SU-DHL-6 (cell line): ENCODE results near the gene ZBTB44.

ENCODE experiments used
- H2AFZ ChIP-seq: fragments of 200-600 bp; sonication (generic); 2 replicates; pipeline ENCODE4 v1.6.1; 2014; ENCODE audit warnings: low read depth, mild to moderate bottlenecking, moderate library complexity, mixed read lengths, antibody characterized with exemption, low read length; ENCODE audit not compliant: severe bottlenecking
- H3F3A ChIP-seq: fragments of 200-600 bp; shearing (Covaris generic); 2 replicates; pipeline ENCODE4 v1.6.0; 2016; ENCODE audit warnings: antibody characterized with exemption, mild to moderate bottlenecking; ENCODE audit not compliant: insufficient read depth
- H3K27ac ChIP-seq: fragments of 200-600 bp; sonication (generic); 2 replicates; pipeline ENCODE4 v1.5.1; 2016; ENCODE audit warnings: low read depth, mild to moderate bottlenecking, low read length, moderate library complexity, mixed read lengths
- H3K27me3 ChIP-seq: fragments of 200-600 bp; sonication (generic), shearing (Covaris generic); 2 replicates; pipeline ENCODE4 v1.6.0; 2014; ENCODE audit warnings: mild to moderate bottlenecking, low read length
- H3K36me3 ChIP-seq: fragments of 200-600 bp; sonication (generic); 2 replicates; pipeline ENCODE4 v1.6.1; 2014; ENCODE audit warnings: mild to moderate bottlenecking, low read length, mixed read lengths
- H3K4me2 ChIP-seq: fragments of 300-600, 200-600 bp; shearing (Covaris generic), sonication (generic); 2 replicates; pipeline ENCODE4 v1.6.0; 2014; ENCODE audit warnings: low read length, low read depth, mild to moderate bottlenecking; ENCODE audit not compliant: poor library complexity, severe bottlenecking
- H3K4me3 ChIP-seq: fragments of 200-600 bp; sonication (generic); 2 replicates; pipeline ENCODE4 v1.5.1; 2014; ENCODE audit warnings: antibody characterized with exemption, low read length, mild to moderate bottlenecking, mixed read lengths; ENCODE audit not compliant: insufficient read depth, poor library complexity, severe bottlenecking
- H3K79me2 ChIP-seq: fragments of 200-600 bp; sonication (generic); 2 replicates; pipeline ENCODE4 v1.6.1; 2014; ENCODE audit warnings: mild to moderate bottlenecking, low read length, moderate library complexity; ENCODE audit not compliant: insufficient read depth
- H3K9ac ChIP-seq: fragments of 200-600 bp; sonication (generic); 2 replicates; pipeline ENCODE4 v1.7.0; 2014; ENCODE audit warnings: mild to moderate bottlenecking, low read length
- H3K9me2 ChIP-seq: fragments of 200-600 bp; sonication (generic); replicated peaks from 2 replicates; pipeline ENCODE4 v1.6.1; 2014; ENCODE audit warnings: low read length; ENCODE audit not compliant: insufficient read depth
- H3K9me3 ChIP-seq: fragments of 200-600 bp; sonication (generic); 2 replicates; pipeline ENCODE4 v1.6.1; 2014; ENCODE audit warnings: low read length, mixed read lengths; ENCODE audit not compliant: insufficient read depth
- H4K20me1 ChIP-seq: fragments of 200-600 bp; sonication (generic); 2 replicates; pipeline ENCODE4 v1.6.1; 2014; ENCODE audit warnings: low read depth, mild to moderate bottlenecking, antibody characterized with exemption, low read length, moderate library complexity, mixed read lengths
- CTCF ChIP-seq: fragments of 200-600 bp; sonication (generic); IDR thresholded peaks from one replicate; pipeline ENCODE4 v1.5.1; 2017; ENCODE audit warnings: antibody characterized with exemption, mild to moderate bottlenecking, low read length, moderate library complexity; ENCODE audit not compliant: insufficient read depth, poor library complexity, severe bottlenecking
- EZH2phosphoT487 ChIP-seq: fragments of 200-600 bp; sonication (generic), shearing (Covaris generic); conservative IDR thresholded peaks from 2 replicates; pipeline ENCODE4 v1.6.1; 2018; ENCODE audit warnings: mild to moderate bottlenecking, antibody characterized with exemption, low read length, moderate library complexity, mixed read lengths

ZBTB44 gene

GRCh38 chr11:130263351-130263750 is 51.4 kb downstream of the ZBTB44 start:
- no peaks in the 10 kb centered on the region for H4K20me1 ChIP-seq
- H3K79me2 ChIP-seq = no peaks in the 10 kb centered on the region

GRCh38 chr11:130262424-130262823 is 52.3 kb downstream of the ZBTB44 start:
- no peaks in the 10 kb centered on the region for H3K9me3 ChIP-seq
- H3K4me2 ChIP-seq = no peak overlapping the region
- no peak overlapping the region for H3K4me3 ChIP-seq
- H3K9me2 ChIP-seq = no peaks in the 10 kb centered on the region
- no peak overlapping the region for H3K27ac ChIP-seq
- H3K9ac ChIP-seq = no peak overlapping the region
- H3K79me2 ChIP-seq = no peaks in the 10 kb centered on the region
- H2AFZ ChIP-seq = no peak overlapping the region
- TF ChIP-seq EZH2phosphoT487 = no peak
- TF ChIP-seq CTCF = no peak
- H3K27me3 ChIP-seq = no peaks in the 10 kb centered on the region
- no peaks in the 10 kb centered on the region for H3F3A ChIP-seq
- no peaks in the 10 kb centered on the region for H4K20me1 ChIP-seq
- no peaks in the 10 kb centered on the region for H3K36me3 ChIP-seq

More at GRCh38 chr11:130263351-130263750, 51.4 kb downstream of the ZBTB44 start:
- H3K4me2 ChIP-seq = no peak overlapping the region
- no peaks in the 10 kb centered on the region for H3K9me3 ChIP-seq
- H3K36me3 ChIP-seq = no peaks in the 10 kb centered on the region
- H3K9ac ChIP-seq = no peak overlapping the region
- H2AFZ ChIP-seq = no peak overlapping the region
- no peak overlapping the region for H3K27ac ChIP-seq
- no peak overlapping the region for H3K4me3 ChIP-seq
- H3F3A ChIP-seq = no peaks in the 10 kb centered on the region
- TF ChIP-seq CTCF (no peak), EZH2phosphoT487 (no peak)
- H3K9me2 ChIP-seq = no peaks in the 10 kb centered on the region
- H3K27me3 ChIP-seq = no peaks in the 10 kb centered on the region

- no peaks in the 10 kb centered on the region for H3K9me2 ChIP-seq
- no peak overlapping the region for H2AFZ ChIP-seq
- no peak overlapping the region for H3K27ac ChIP-seq
- no peaks in the 10 kb centered on the region for H3F3A ChIP-seq
- no peaks in the 10 kb centered on the region for H3K79me2 ChIP-seq
- no peak for TF ChIP-seq EZH2phosphoT487
- no peak for TF ChIP-seq CTCF
- no peaks in the 10 kb centered on the region for H3K36me3 ChIP-seq
- H3K4me3 ChIP-seq = no peak overlapping the region
- no peak overlapping the region for H3K9ac ChIP-seq
- no peaks in the 10 kb centered on the region for H3K27me3 ChIP-seq
- no peak overlapping the region for H3K4me2 ChIP-seq
- H4K20me1 ChIP-seq = no peaks in the 10 kb centered on the region
- no peaks in the 10 kb centered on the region for H3K9me3 ChIP-seq
Measured at GRCh38 chr11:130261571-130261970, 53.1 kb downstream of the ZBTB44 start.

- H2AFZ ChIP-seq = no peak overlapping the region
- H3K4me2 ChIP-seq = no peak overlapping the region
- TF ChIP-seq CTCF (no peak), EZH2phosphoT487 (no peak)
- no peaks in the 10 kb centered on the region for H3K79me2 ChIP-seq
- no peak overlapping the region for H3K4me3 ChIP-seq
- no peak overlapping the region for H3K9ac ChIP-seq
- H3K9me2 ChIP-seq = no peaks in the 10 kb centered on the region
- no peaks in the 10 kb centered on the region for H3F3A ChIP-seq
- no peaks in the 10 kb centered on the region for H3K9me3 ChIP-seq
- H3K27ac ChIP-seq = no peak overlapping the region
- no peaks in the 10 kb centered on the region for H3K27me3 ChIP-seq
- no peaks in the 10 kb centered on the region for H3K36me3 ChIP-seq
- no peaks in the 10 kb centered on the region for H4K20me1 ChIP-seq
Measured at GRCh38 chr11:130260742-130261141, 54.0 kb downstream of the ZBTB44 start.
